NB4 (cell line): ENCODE measurements around the gene KCND1.

Experiments used
- CTCF ChIP-seq: IDR thresholded peaks from one replicate; pipeline ENCODE4 v1.5.1; 2012; ENCODE audit warnings: low read depth, low read length
- MAX ChIP-seq: IDR thresholded peaks from 2 replicates; pipeline ENCODE4 v1.6.1; 2011; ENCODE audit warnings: low read depth, low read length
- POLR2A ChIP-seq: IDR thresholded peaks from 2 replicates; pipeline ENCODE4 v1.6.1; 2011; ENCODE audit warnings: mild to moderate bottlenecking; ENCODE audit not compliant: insufficient read length; ENCODE audit errors: extremely low read depth

GRCh38 chrX:48914593-48915493, 56.8 kb downstream of the KCND1 start:
- TF ChIP-seq POLR2A: no peak
- TF ChIP-seq CTCF: no peak
- no peak for TF ChIP-seq MAX
